Measurements from ENCODE around the gene PRDM10. TPM values are rescaled to one million over a fixed set of nuclear protein-coding genes. Genes with fewer than 3 reads are reported as not detected.

PRDM10 gene
- total and polyA plus RNA-seq, 2 donors (not counting 1 experiment from before 2014, with no cell fraction given) = 2.5 to 2.9 TPM

GRCh38 chr11:129866311-129866710, 136.3 kb downstream of the PRDM10 start:
- Histone ChIP-seq H3K4me2 (ENCODE audit: extremely low read depth, insufficient read depth, low read length) (no peak overlapping the region), H3K27ac (ENCODE audit: insufficient read depth, low read length) (no peak overlapping the region), H3K4me3 (replicated peaks in 1 of 4; ENCODE audit: control extremely low read depth in 1 of 4, insufficient read depth in 1 of 4, low read depth in 3 of 4, low read length in 4 of 4) (no peak overlapping the region), H3K4me1 (ENCODE audit: control insufficient read depth, extremely low read depth, insufficient read depth, low read length) (peaks cover 3% of the 10 kb centered on the region), H4K20me1 (ENCODE audit: control insufficient read depth, extremely low read depth, insufficient read depth, low read length) (no peaks in the 10 kb centered on the region), H3K9ac (ENCODE audit: insufficient read depth, low read length) (no peak overlapping the region), H2AFZ (ENCODE audit: low read length) (no peak overlapping the region), H3K9me3 (ENCODE audit: control insufficient read depth, insufficient read depth, low read depth, low read length) (no peaks in the 10 kb centered on the region), H3K27me3 (ENCODE audit: control insufficient read depth, insufficient read depth, low read length) (no peaks in the 10 kb centered on the region), H3K79me2 (ENCODE audit: control insufficient read depth, insufficient read depth, low read length) (no peaks in the 10 kb centered on the region), H3K36me3 (ENCODE audit: control insufficient read depth, insufficient read depth, low read length) (peaks cover 23% of the 10 kb centered on the region)
- no peak for DNase-seq (ENCODE audit: low read depth in 2 of 2)
- TF ChIP-seq CTCF (conservative IDR thresholded peaks at IDR 0.05 in 1 of 2, IDR thresholded peaks at IDR 0.05 in 1 of 2; ENCODE audit: low read depth in 1 of 2, low read length in 2 of 2) (no peak), EZH2 (IDR thresholded peaks at IDR 0.05; ENCODE audit: low read length, missing control alignments) (no peak)

- TF ChIP-seq CTCF (conservative IDR thresholded peaks at IDR 0.05 in 1 of 2, IDR thresholded peaks at IDR 0.05 in 1 of 2; ENCODE audit: low read depth in 1 of 2, low read length in 2 of 2) = no peak
- no peak for TF ChIP-seq EZH2 (IDR thresholded peaks at IDR 0.05; ENCODE audit: low read length, missing control alignments)
- no peak for DNase-seq (ENCODE audit: low read depth in 2 of 2)
These were observed 136.9 kb downstream of the PRDM10 start for GRCh38 chr11:129865701-129866100.

GRCh38 chr11:129864811-129865210, 137.8 kb downstream of the PRDM10 start:
- Histone ChIP-seq H3K4me2 (ENCODE audit: extremely low read depth, insufficient read depth, low read length) (no peak overlapping the region), H2AFZ (ENCODE audit: low read length) (no peak overlapping the region), H3K9me3 (ENCODE audit: control insufficient read depth, insufficient read depth, low read depth, low read length) (no peaks in the 10 kb centered on the region), H3K4me1 (ENCODE audit: control insufficient read depth, extremely low read depth, insufficient read depth, low read length) (peaks cover 3% of the 10 kb centered on the region), H3K27ac (ENCODE audit: insufficient read depth, low read length) (no peak overlapping the region), H4K20me1 (ENCODE audit: control insufficient read depth, extremely low read depth, insufficient read depth, low read length) (no peaks in the 10 kb centered on the region), H3K79me2 (ENCODE audit: control insufficient read depth, insufficient read depth, low read length) (no peaks in the 10 kb centered on the region), H3K9ac (ENCODE audit: insufficient read depth, low read length) (no peak overlapping the region), H3K27me3 (ENCODE audit: control insufficient read depth, insufficient read depth, low read length) (no peaks in the 10 kb centered on the region), H3K36me3 (ENCODE audit: control insufficient read depth, insufficient read depth, low read length) (peaks cover 20% of the 10 kb centered on the region), H3K4me3 (replicated peaks in 1 of 4; ENCODE audit: control extremely low read depth in 1 of 4, insufficient read depth in 1 of 4, low read depth in 3 of 4, low read length in 4 of 4) (no peak overlapping the region)
- DNase-seq (ENCODE audit: low read depth in 2 of 2) = no peak
- TF ChIP-seq EZH2 (IDR thresholded peaks at IDR 0.05; ENCODE audit: low read length, missing control alignments) = no peak
- TF ChIP-seq CTCF (conservative IDR thresholded peaks at IDR 0.05 in 1 of 2, IDR thresholded peaks at IDR 0.05 in 1 of 2; ENCODE audit: low read depth in 1 of 2, low read length in 2 of 2) = no peak

More at GRCh38 chr11:129865701-129866100, 136.9 kb downstream of the PRDM10 start:
- no peaks in the 10 kb centered on the region for H4K20me1 ChIP-seq (ENCODE audit: control insufficient read depth, extremely low read depth, insufficient read depth, low read length)
- H3K36me3 ChIP-seq (ENCODE audit: control insufficient read depth, insufficient read depth, low read length) = peaks cover 23% of the 10 kb centered on the region
- no peak overlapping the region for H3K4me2 ChIP-seq (ENCODE audit: extremely low read depth, insufficient read depth, low read length)
- no peak overlapping the region for H3K4me3 ChIP-seq (replicated peaks in 1 of 4; ENCODE audit: control extremely low read depth in 1 of 4, insufficient read depth in 1 of 4, low read depth in 3 of 4, low read length in 4 of 4)
- H3K27me3 ChIP-seq (ENCODE audit: control insufficient read depth, insufficient read depth, low read length) = no peaks in the 10 kb centered on the region
- no peak overlapping the region for H3K9ac ChIP-seq (ENCODE audit: insufficient read depth, low read length)
- H2AFZ ChIP-seq (ENCODE audit: low read length) = no peak overlapping the region
- peaks cover 3% of the 10 kb centered on the region for H3K4me1 ChIP-seq (ENCODE audit: control insufficient read depth, extremely low read depth, insufficient read depth, low read length)
- H3K9me3 ChIP-seq (ENCODE audit: control insufficient read depth, insufficient read depth, low read depth, low read length) = no peaks in the 10 kb centered on the region
- H3K79me2 ChIP-seq (ENCODE audit: control insufficient read depth, insufficient read depth, low read length) = no peaks in the 10 kb centered on the region
- H3K27ac ChIP-seq (ENCODE audit: insufficient read depth, low read length) = no peak overlapping the region

Measured in fibroblast of lung (primary cell).